GM12878 (cell line): Measurements from ENCODE around the gene RNF166. TPM values are rescaled to one million over a fixed set of nuclear protein-coding genes. Genes with fewer than 3 reads are reported as not detected.

ENCODE experiments used
- ATAC-seq: fragments of 200-7000 bp; cut with Tn5 transposase; 3 replicates; pipeline ENCODE4 v1.9.1; 2020; ENCODE audit warnings: mild to moderate bottlenecking, moderate library complexity
- BruUV-seq: library from RNA; stranded (reverse); fragments of 400-500 nt; replicated peaks from 2 replicates; lab custom pipeline; 2021; lab: Mats Ljungman, UMichigan
- CTCF ChIA-PET: fragments of 300-600 bp; sonication (Branson Sonifier 250); formaldehyde crosslinking; extraction: SDS; loops from one replicate; lab custom pipeline; 2021; ENCODE audit warnings: inconsistent platforms; lab: Yijun Ruan, JAX
- POLR2A ChIA-PET: fragments of 350-600 bp; formaldehyde crosslinking; extraction: SDS; loops from one replicate; lab custom pipeline; 2021; ENCODE audit warnings: inconsistent platforms; lab: Charles Lee
- RAD21 ChIA-PET: fragments of 300-600 bp; sonication (Branson Sonifier 250); formaldehyde crosslinking; loops from one replicate; lab custom pipeline; 2023; ENCODE audit warnings: antibody characterized with exemption; ENCODE audit not compliant: unreplicated experiment; lab: Charles Lee
- SMC1A ChIA-PET: fragments of 300-600 bp; sonication (Branson Sonifier 250); formaldehyde crosslinking; loops from one replicate; lab custom pipeline; 2023; ENCODE audit not compliant: unreplicated experiment, uncharacterized antibody; lab: Charles Lee
- DNase-seq: peaks from one replicate; pipeline ENCODE4 v3.0.0-alpha.2; 2011; ENCODE audit warnings: low read depth, low spot score
- FAIRE-seq: peaks from 3 replicates; lab custom pipeline; 2011; peaks lifted over from hg19 to GRCh38; lab: Jason Lieb, UNC
- H2AFZ ChIP-seq: 2 replicates; pipeline ENCODE4 v1.6.0; 2011; ENCODE audit warnings: low read depth, low read length, control low read depth; ENCODE audit not compliant: control insufficient read depth
- H3K27ac ChIP-seq: 2 replicates; pipeline ENCODE4 v1.5.1; 2011; ENCODE audit warnings: control low read depth; ENCODE audit not compliant: control insufficient read depth, insufficient read depth
- H3K27me3 ChIP-seq, 2 experiments: replicated peaks in 1 of 2; 2 replicates each; pipeline versions ENCODE4 v1.6.0 to v1.6.1; 2011; ENCODE audit warnings: low read length in 1 of 2; ENCODE audit not compliant: control insufficient read depth in 2 of 2, insufficient read depth in 2 of 2
- H3K36me3 ChIP-seq, 2 experiments: 2 replicates each; pipeline ENCODE4 v1.5.1; 2011; ENCODE audit warnings: low read length in 1 of 2; ENCODE audit not compliant: control insufficient read depth in 2 of 2, insufficient read depth in 2 of 2
- H3K4me1 ChIP-seq: 2 replicates; pipeline ENCODE4 v1.6.1; 2011; ENCODE audit warnings: mild to moderate bottlenecking, low read length, moderate library complexity, mixed read lengths; ENCODE audit not compliant: control insufficient read depth, insufficient read depth
- H3K4me2 ChIP-seq: 2 replicates; pipeline ENCODE4 v1.6.0; 2011; ENCODE audit warnings: control low read depth; ENCODE audit not compliant: control insufficient read depth, insufficient read depth
- H3K4me3 ChIP-seq: fragments of 200-600 bp; sonication (generic); 2 replicates; pipeline ENCODE4 v1.5.1; 2016
- H3K79me2 ChIP-seq: 2 replicates; pipeline ENCODE4 v1.6.0; 2011; ENCODE audit warnings: low read length; ENCODE audit not compliant: control insufficient read depth, insufficient read depth
- H3K9ac ChIP-seq: 2 replicates; pipeline ENCODE4 v1.8.0; 2011; ENCODE audit warnings: low read length, control low read depth, mixed read lengths; ENCODE audit not compliant: control insufficient read depth, insufficient read depth
- H3K9me3 ChIP-seq: replicated peaks from 3 replicates; pipeline ENCODE4 v1.5.1; 2011; ENCODE audit warnings: mild to moderate bottlenecking, low read length; ENCODE audit not compliant: control insufficient read depth, insufficient read depth
- H4K20me1 ChIP-seq: 2 replicates; pipeline ENCODE4 v1.6.0; 2011; ENCODE audit not compliant: control insufficient read depth, insufficient read depth
- ATF7 ChIP-seq: fragments of 450-650 bp; IDR thresholded peaks from 2 replicates; pipeline ENCODE4 v1.6.1; 2016; ENCODE audit warnings: low read depth, mild to moderate bottlenecking
- GABPA ChIP-seq: IDR thresholded peaks from 2 replicates; pipeline ENCODE4 v1.6.1; 2014; ENCODE audit warnings: antibody characterized with exemption, low read depth, mild to moderate bottlenecking, inconsistent platforms
- HDAC6 ChIP-seq: fragments of 200-600 bp; sonication (generic); IDR thresholded peaks from one replicate; pipeline ENCODE4 v1.8.0; 2017; ENCODE audit warnings: antibody characterized with exemption; ENCODE audit not compliant: unreplicated experiment
- MTA2 ChIP-seq: fragments of 450-650 bp; IDR thresholded peaks from 2 replicates; pipeline ENCODE4 v1.6.1; 2016; ENCODE audit warnings: low read depth, mild to moderate bottlenecking, moderate library complexity
- MXI1 ChIP-seq: fragments of 150-350 bp; IDR thresholded peaks from 2 replicates; pipeline ENCODE4 v1.6.1; 2011; ENCODE audit warnings: low read depth, mild to moderate bottlenecking, inconsistent platforms, low read length, improper control_type of control experiment
- PAX5 ChIP-seq: IDR thresholded peaks from 2 replicates; pipeline ENCODE4 v1.6.1; 2011; ENCODE audit warnings: low read depth, low read length, borderline replicate concordance
- PAX8 ChIP-seq: fragments of 450-650 bp; IDR thresholded peaks from 2 replicates; pipeline ENCODE4 v1.6.1; 2017; ENCODE audit warnings: mild to moderate bottlenecking, moderate library complexity
- POLR2A ChIP-seq: IDR thresholded peaks from 2 replicates; pipeline ENCODE4 v1.6.1; 2011; ENCODE audit warnings: low read depth, mild to moderate bottlenecking, low read length
- TCF3 ChIP-seq: IDR thresholded peaks from 2 replicates; pipeline ENCODE4 v1.6.1; 2012; ENCODE audit warnings: low read depth, mild to moderate bottlenecking, low read length, borderline replicate concordance; ENCODE audit not compliant: insufficient read depth
- ZNF622 ChIP-seq: fragments of 450-650 bp; IDR thresholded peaks from 2 replicates; pipeline ENCODE4 v1.6.1; 2017; ENCODE audit warnings: mild to moderate bottlenecking, inconsistent platforms
- WGBS: methylation state at CpG from one replicate; pipeline ENCODE4 v1.1.6; 2016; ENCODE audit warnings: low lambda C conversion rate; ENCODE audit not compliant: insufficient replicate concordance, insufficient coverage; ENCODE audit errors: missing lambda C conversion rate; 5-methylcytosine and 5-hydroxymethylcytosine counted together
- in situ Hi-C: fragments of 300-500 bp; cut with MboI; formaldehyde crosslinking; loops from 9 replicates; pipeline ENCODE4 v1.14.3; 2018; ENCODE audit warnings: mixed read lengths
- intact Hi-C: fragments of 100-400 bp; cut with micrococcal nuclease; formaldehyde crosslinking; loops from one replicate; pipeline ENCODE4 v1.14.2; 2022; ENCODE audit not compliant: unreplicated experiment
- polyA plus RNA-seq, 11 experiments: library from polyadenylated mRNA; depleted of rRNA in 4 of 11; unstranded in 6 of 11; stranded (reverse) in 5 of 11; fragments of >200 nt; fragmentation: Nextera tagmentation in 4 of 11; fragmentation: Illumina TruSeq in 1 of 11; extraction: Ambion mirVana in 4 of 11; extraction: Trizol in 1 of 11; gene quantifications; 1 replicate in 1 of 11; 2 replicates in 10 of 11; pipeline versions ENCODE4 v1.2.1 to v1.2.3, GENCODE V29; 2011 to 2016; ENCODE audit warnings: inconsistent platforms in 2 of 11, missing spikeins in 2 of 11, low read depth in 1 of 11
- total RNA-seq, 4 experiments: library from RNA; depleted of rRNA in 3 of 4; stranded (reverse); fragments of >200 nt in 3 of 4; fragmentation: Illumina TruSeq in 1 of 4; extraction: Trizol in 1 of 4; gene quantifications; 2 replicates each; pipeline versions ENCODE4 v1.2.1 to v1.2.3, GENCODE V29; 2013 to 2021
- TF ChIP-seq, protein P1 (sequence below): fragments of 450-650 bp; formaldehyde crosslinking; IDR thresholded peaks from 2 replicates; pipeline ENCODE4 v1.4.0; 2022; ENCODE audit warnings: mild to moderate bottlenecking, moderate library complexity
- TF ChIP-seq, protein P2 (sequence below): fragments of 450-650 bp; IDR thresholded peaks from 2 replicates; pipeline ENCODE4 v1.6.1; 2016; ENCODE audit warnings: mild to moderate bottlenecking
- TF ChIP-seq, protein P3 (sequence below): fragments of 450-650 bp; IDR thresholded peaks from 2 replicates; pipeline ENCODE4 v1.6.1; 2014; ENCODE audit warnings: mild to moderate bottlenecking
- TF ChIP-seq, protein P4 (sequence below): IDR thresholded peaks from 2 replicates; pipeline ENCODE4 v1.6.1; 2012; ENCODE audit warnings: improper control_type of control experiment, low read depth, low read length; ENCODE audit not compliant: insufficient replicate concordance
- TF ChIP-seq, protein P5 (sequence below): IDR thresholded peaks from 2 replicates; pipeline ENCODE4 v1.6.1; 2012; ENCODE audit warnings: low read depth, low read length, improper control_type of control experiment

Gene RNF166
- total and polyA plus RNA-seq, 10 of the 15 experiments (the other 5 are each of a cell fraction or from before 2014, with no cell fraction given) = 0.48 to 32.8 (median 12.1) TPM

DNA sequence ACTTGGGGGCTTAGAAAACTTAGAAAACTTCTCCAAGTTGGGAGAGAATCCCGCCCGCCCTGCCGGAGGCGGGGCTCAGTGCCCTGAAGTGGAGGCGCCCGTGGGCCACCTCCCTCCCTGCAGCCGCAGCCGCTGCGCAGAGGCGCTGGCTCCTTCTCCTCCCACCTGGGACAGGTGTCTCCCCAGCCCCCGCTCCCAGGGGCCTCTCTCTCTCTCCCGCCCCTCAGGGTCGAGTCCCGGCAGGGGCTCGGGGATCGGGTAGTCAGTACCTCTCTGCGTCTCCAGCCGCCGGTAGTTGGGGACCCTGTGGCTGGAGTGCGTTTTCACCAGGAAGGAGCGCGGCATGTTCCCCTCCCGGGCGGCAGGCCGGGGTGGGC, 20.2 kb downstream of the RNF166 start:
- peak overlapping the region; percentile 98 for H3K4me3 ChIP-seq
- H3K36me3 ChIP-seq = no peaks in the 10 kb centered on the region
- no TSS peak for BruUV-seq
- H4K20me1 ChIP-seq = no peaks in the 10 kb centered on the region
- H3K9me3 ChIP-seq = no peaks in the 10 kb centered on the region
- no peak overlapping the region for H3K27ac ChIP-seq
- ATAC-seq = peak; percentile 8
- no peak for DNase-seq
- RAD21 ChIA-PET = no interaction called here
- in situ Hi-C loops = no loop called here
- CTCF ChIA-PET = interaction anchor here (1.2 to 1.6 kb wide), 2 partner anchors 18 to 20 kb away, joined by 3 to 4 read pairs; no protein-coding TSS in a partner anchor
- H3K4me2 ChIP-seq = peak overlapping the region; percentile 92
- no peak for FAIRE-seq
- intact Hi-C loops = no loop called here
- H3K9ac ChIP-seq = peak overlapping the region; percentile 52; the same call in 1 of the 2 replicates
- H2AFZ ChIP-seq = peak overlapping the region; percentile 61
- POLR2A ChIA-PET = interaction anchor here (1.5 kb wide), 1 partner anchor 15 kb away, joined by 4 read pairs; no protein-coding TSS in a partner anchor
- H3K4me1 ChIP-seq = peaks cover 34% of the 10 kb centered on the region
- H3K79me2 ChIP-seq = no peaks in the 10 kb centered on the region
- WGBS = 1% methylated on average over 11 of the region's 25 CpGs
- H3K27me3 ChIP-seq = no peaks in the 10 kb centered on the region; a peak in 1 of 4 replicates
- SMC1A ChIA-PET = no interaction called here
- TF ChIP-seq TCF3 (no peak), MXI1 (no peak), ZNF622 (no peak), HDAC6 (no peak), PAX5 (no peak), MTA2 (no peak), ATF7 (no peak), PAX8 (no peak), GABPA (no peak), POLR2A (no peak)
- TF ChIP-seq, protein P1, sequence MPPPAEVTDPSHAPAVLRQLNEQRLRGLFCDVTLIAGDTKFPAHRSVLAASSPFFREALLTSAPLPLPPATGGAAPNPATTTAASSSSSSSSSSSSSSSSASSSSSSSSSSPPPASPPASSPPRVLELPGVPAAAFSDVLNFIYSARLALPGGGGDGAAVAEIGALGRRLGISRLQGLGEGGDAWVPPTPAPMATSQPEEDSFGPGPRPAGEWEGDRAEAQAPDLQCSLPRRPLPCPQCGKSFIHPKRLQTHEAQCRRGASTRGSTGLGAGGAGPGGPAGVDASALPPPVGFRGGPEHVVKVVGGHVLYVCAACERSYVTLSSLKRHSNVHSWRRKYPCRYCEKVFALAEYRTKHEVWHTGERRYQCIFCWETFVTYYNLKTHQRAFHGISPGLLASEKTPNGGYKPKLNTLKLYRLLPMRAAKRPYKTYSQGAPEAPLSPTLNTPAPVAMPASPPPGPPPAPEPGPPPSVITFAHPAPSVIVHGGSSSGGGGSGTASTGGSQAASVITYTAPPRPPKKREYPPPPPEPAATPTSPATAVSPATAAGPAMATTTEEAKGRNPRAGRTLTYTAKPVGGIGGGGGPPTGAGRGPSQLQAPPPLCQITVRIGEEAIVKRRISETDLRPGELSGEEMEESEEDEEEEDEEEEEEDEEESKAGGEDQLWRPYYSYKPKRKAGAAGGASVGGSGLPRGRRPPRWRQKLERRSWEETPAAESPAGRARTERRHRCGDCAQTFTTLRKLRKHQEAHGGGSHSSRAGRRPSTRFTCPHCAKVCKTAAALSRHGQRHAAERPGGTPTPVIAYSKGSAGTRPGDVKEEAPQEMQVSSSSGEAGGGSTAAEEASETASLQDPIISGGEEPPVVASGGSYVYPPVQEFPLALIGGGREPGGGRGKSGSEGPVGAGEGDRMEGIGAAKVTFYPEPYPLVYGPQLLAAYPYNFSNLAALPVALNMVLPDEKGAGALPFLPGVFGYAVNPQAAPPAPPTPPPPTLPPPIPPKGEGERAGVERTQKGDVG = no peak
- TF ChIP-seq, protein P2, sequence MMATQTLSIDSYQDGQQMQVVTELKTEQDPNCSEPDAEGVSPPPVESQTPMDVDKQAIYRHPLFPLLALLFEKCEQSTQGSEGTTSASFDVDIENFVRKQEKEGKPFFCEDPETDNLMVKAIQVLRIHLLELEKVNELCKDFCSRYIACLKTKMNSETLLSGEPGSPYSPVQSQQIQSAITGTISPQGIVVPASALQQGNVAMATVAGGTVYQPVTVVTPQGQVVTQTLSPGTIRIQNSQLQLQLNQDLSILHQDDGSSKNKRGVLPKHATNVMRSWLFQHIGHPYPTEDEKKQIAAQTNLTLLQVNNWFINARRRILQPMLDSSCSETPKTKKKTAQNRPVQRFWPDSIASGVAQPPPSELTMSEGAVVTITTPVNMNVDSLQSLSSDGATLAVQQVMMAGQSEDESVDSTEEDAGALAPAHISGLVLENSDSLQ = no peak
- TF ChIP-seq, protein P3, sequence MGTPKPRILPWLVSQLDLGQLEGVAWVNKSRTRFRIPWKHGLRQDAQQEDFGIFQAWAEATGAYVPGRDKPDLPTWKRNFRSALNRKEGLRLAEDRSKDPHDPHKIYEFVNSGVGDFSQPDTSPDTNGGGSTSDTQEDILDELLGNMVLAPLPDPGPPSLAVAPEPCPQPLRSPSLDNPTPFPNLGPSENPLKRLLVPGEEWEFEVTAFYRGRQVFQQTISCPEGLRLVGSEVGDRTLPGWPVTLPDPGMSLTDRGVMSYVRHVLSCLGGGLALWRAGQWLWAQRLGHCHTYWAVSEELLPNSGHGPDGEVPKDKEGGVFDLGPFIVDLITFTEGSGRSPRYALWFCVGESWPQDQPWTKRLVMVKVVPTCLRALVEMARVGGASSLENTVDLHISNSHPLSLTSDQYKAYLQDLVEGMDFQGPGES = no peak
- TF ChIP-seq, protein P4, sequence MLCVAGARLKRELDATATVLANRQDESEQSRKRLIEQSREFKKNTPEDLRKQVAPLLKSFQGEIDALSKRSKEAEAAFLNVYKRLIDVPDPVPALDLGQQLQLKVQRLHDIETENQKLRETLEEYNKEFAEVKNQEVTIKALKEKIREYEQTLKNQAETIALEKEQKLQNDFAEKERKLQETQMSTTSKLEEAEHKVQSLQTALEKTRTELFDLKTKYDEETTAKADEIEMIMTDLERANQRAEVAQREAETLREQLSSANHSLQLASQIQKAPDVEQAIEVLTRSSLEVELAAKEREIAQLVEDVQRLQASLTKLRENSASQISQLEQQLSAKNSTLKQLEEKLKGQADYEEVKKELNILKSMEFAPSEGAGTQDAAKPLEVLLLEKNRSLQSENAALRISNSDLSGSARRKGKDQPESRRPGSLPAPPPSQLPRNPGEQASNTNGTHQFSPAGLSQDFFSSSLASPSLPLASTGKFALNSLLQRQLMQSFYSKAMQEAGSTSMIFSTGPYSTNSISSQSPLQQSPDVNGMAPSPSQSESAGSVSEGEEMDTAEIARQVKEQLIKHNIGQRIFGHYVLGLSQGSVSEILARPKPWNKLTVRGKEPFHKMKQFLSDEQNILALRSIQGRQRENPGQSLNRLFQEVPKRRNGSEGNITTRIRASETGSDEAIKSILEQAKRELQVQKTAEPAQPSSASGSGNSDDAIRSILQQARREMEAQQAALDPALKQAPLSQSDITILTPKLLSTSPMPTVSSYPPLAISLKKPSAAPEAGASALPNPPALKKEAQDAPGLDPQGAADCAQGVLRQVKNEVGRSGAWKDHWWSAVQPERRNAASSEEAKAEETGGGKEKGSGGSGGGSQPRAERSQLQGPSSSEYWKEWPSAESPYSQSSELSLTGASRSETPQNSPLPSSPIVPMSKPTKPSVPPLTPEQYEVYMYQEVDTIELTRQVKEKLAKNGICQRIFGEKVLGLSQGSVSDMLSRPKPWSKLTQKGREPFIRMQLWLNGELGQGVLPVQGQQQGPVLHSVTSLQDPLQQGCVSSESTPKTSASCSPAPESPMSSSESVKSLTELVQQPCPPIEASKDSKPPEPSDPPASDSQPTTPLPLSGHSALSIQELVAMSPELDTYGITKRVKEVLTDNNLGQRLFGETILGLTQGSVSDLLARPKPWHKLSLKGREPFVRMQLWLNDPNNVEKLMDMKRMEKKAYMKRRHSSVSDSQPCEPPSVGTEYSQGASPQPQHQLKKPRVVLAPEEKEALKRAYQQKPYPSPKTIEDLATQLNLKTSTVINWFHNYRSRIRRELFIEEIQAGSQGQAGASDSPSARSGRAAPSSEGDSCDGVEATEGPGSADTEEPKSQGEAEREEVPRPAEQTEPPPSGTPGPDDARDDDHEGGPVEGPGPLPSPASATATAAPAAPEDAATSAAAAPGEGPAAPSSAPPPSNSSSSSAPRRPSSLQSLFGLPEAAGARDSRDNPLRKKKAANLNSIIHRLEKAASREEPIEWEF = no peak
- TF ChIP-seq, protein P5, sequence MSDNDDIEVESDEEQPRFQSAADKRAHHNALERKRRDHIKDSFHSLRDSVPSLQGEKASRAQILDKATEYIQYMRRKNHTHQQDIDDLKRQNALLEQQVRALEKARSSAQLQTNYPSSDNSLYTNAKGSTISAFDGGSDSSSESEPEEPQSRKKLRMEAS = no peak
